Measurements from ENCODE around the gene PVALEF. TPM values are rescaled to one million over a fixed set of nuclear protein-coding genes. Genes with fewer than 3 reads are reported as not detected.

PVALEF gene
- polyA plus RNA-seq, 1 donor (not counting 4 experiments of a cell fraction or from before 2014, with no cell fraction given): not detected

DNA sequence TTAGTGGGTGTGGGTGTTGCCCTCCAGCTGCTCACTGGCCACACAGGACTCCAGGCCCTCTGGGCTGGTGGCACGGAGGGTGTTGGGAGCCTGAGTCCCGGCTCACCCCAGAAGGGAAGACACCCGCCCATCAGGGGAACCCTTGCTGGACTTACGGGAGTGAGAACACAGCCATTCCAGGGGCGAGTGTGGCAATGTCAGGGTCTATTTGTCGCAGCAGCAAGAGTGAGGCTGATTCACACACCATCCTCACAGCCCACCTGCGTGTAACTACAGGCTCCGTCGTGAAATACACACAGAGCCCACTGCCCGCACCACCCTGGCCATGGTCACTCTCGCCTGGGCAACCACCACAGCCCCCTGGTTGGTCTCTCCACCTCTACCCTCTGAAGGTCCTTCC, 18.5 kb downstream of the PVALEF start:
- TF ChIP-seq EZH2 (IDR thresholded peaks at IDR 0.05; ENCODE audit: low read length): no peak
- TF ChIP-seq, protein P1, sequence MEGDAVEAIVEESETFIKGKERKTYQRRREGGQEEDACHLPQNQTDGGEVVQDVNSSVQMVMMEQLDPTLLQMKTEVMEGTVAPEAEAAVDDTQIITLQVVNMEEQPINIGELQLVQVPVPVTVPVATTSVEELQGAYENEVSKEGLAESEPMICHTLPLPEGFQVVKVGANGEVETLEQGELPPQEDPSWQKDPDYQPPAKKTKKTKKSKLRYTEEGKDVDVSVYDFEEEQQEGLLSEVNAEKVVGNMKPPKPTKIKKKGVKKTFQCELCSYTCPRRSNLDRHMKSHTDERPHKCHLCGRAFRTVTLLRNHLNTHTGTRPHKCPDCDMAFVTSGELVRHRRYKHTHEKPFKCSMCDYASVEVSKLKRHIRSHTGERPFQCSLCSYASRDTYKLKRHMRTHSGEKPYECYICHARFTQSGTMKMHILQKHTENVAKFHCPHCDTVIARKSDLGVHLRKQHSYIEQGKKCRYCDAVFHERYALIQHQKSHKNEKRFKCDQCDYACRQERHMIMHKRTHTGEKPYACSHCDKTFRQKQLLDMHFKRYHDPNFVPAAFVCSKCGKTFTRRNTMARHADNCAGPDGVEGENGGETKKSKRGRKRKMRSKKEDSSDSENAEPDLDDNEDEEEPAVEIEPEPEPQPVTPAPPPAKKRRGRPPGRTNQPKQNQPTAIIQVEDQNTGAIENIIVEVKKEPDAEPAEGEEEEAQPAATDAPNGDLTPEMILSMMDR (optimal IDR thresholded peaks at IDR 0.05 in 1 of 3, IDR thresholded peaks at IDR 0.05 in 1 of 3, conservative IDR thresholded peaks at IDR 0.05 in 1 of 3; ENCODE audit: extremely low read depth in 1 of 3, insufficient read depth in 2 of 3, low read length in 3 of 3): no peak
- Histone ChIP-seq H2AFZ (ENCODE audit: control insufficient read depth, low read length) (no peak overlapping the region), H3K9me3 (ENCODE audit: control insufficient read depth, low read depth, low read length) (no peaks in the 10 kb centered on the region), H3K27ac (ENCODE audit: control insufficient read depth, insufficient read depth, low read length) (no peak overlapping the region), H3K4me2 (ENCODE audit: control insufficient read depth, extremely low read depth, insufficient read depth, low read depth, low read length) (no peak overlapping the region), H3K36me3 (ENCODE audit: control insufficient read depth in 2 of 2, extremely low read depth in 1 of 2, insufficient read depth in 2 of 2, low read length in 2 of 2) (no peaks in the 10 kb centered on the region), H3K4me1 (ENCODE audit: control insufficient read depth, extremely low read depth, insufficient read depth, low read length) (no peaks in the 10 kb centered on the region), H3K9ac (ENCODE audit: control insufficient read depth, extremely low read depth, insufficient read depth, low read length) (no peak overlapping the region), H3K9me1 (ENCODE audit: control insufficient read depth, extremely low read depth, insufficient read depth, low read length) (no peaks in the 10 kb centered on the region), H4K20me1 (ENCODE audit: control insufficient read depth, extremely low read depth, insufficient read depth, low read length) (no peaks in the 10 kb centered on the region), H3K27me3 (ENCODE audit: control insufficient read depth, extremely low read depth, insufficient read depth, low read length) (peaks cover 7% of the 10 kb centered on the region), H3K4me3 (ENCODE audit: control insufficient read depth in 2 of 3, extremely low read depth in 1 of 3, insufficient read depth in 2 of 3, low read depth in 1 of 3, low read length in 3 of 3) (no peak overlapping the region), H3K79me2 (ENCODE audit: control insufficient read depth, insufficient read depth, low read length) (no peaks in the 10 kb centered on the region)
- dilution Hi-C loops (cut with MboI; ENCODE audit: extremely low pct_ligation_motif_present, low sequenced_read_pairs): no loop called here
- DNase-seq (ENCODE audit: low read depth, low spot score): no peak
- no peak for FAIRE-seq

GRCh38 chr17:81184555-81184954, 19.2 kb downstream of the PVALEF start:
- H3K27me3 ChIP-seq (ENCODE audit: control insufficient read depth, extremely low read depth, insufficient read depth, low read length): peaks cover 7% of the 10 kb centered on the region
- DNase-seq (ENCODE audit: low read depth, low spot score): no peak
- H3K27ac ChIP-seq (ENCODE audit: control insufficient read depth, insufficient read depth, low read length): no peak overlapping the region
- H3K4me1 ChIP-seq (ENCODE audit: control insufficient read depth, extremely low read depth, insufficient read depth, low read length): no peaks in the 10 kb centered on the region
- no peak overlapping the region for H3K4me2 ChIP-seq (ENCODE audit: control insufficient read depth, extremely low read depth, insufficient read depth, low read depth, low read length)
- no peaks in the 10 kb centered on the region for H3K36me3 ChIP-seq (ENCODE audit: control insufficient read depth in 2 of 2, extremely low read depth in 1 of 2, insufficient read depth in 2 of 2, low read length in 2 of 2)
- TF ChIP-seq, protein P1 (optimal IDR thresholded peaks at IDR 0.05 in 1 of 3, IDR thresholded peaks at IDR 0.05 in 1 of 3, conservative IDR thresholded peaks at IDR 0.05 in 1 of 3; ENCODE audit: extremely low read depth in 1 of 3, insufficient read depth in 2 of 3, low read length in 3 of 3): no peak
- no peak for TF ChIP-seq EZH2 (IDR thresholded peaks at IDR 0.05; ENCODE audit: low read length)
- H3K9me3 ChIP-seq (ENCODE audit: control insufficient read depth, low read depth, low read length): no peaks in the 10 kb centered on the region
- no peak for FAIRE-seq
- no peaks in the 10 kb centered on the region for H3K79me2 ChIP-seq (ENCODE audit: control insufficient read depth, insufficient read depth, low read length)
- H4K20me1 ChIP-seq (ENCODE audit: control insufficient read depth, extremely low read depth, insufficient read depth, low read length): no peaks in the 10 kb centered on the region
- H3K9me1 ChIP-seq (ENCODE audit: control insufficient read depth, extremely low read depth, insufficient read depth, low read length): no peaks in the 10 kb centered on the region
- H2AFZ ChIP-seq (ENCODE audit: control insufficient read depth, low read length): no peak overlapping the region
- no peak overlapping the region for H3K9ac ChIP-seq (ENCODE audit: control insufficient read depth, extremely low read depth, insufficient read depth, low read length)
- dilution Hi-C loops (cut with MboI; ENCODE audit: extremely low pct_ligation_motif_present, low sequenced_read_pairs): no loop called here
- no peak overlapping the region for H3K4me3 ChIP-seq (ENCODE audit: control insufficient read depth in 2 of 3, extremely low read depth in 1 of 3, insufficient read depth in 2 of 3, low read depth in 1 of 3, low read length in 3 of 3)

Measured in keratinocyte (primary cell).